Liver (tissue), 2 donors: ENCODE results near the gene CHRNA9.

Source experiments
- JUND ChIP-seq, 2 donors: IDR thresholded peaks; 2 replicates each; pipeline ENCODE4 v1.6.1; 2016; ENCODE audit warnings: antibody characterized with exemption in 2 of 2
- TAF1 ChIP-seq: conservative IDR thresholded peaks from 2 replicates; pipeline ENCODE4 v1.6.1; 2016; ENCODE audit warnings: antibody characterized with exemption, mild to moderate bottlenecking
- donor health status: healthy.

- TF ChIP-seq JUND (IDR thresholded peaks at IDR 0.05), result no peak
- no peak for TF ChIP-seq TAF1
These were observed 49.4 kb upstream of the CHRNA9 start for GRCh38 chr4:40285692-40286091.
